Mucosa of gallbladder (tissue), 1 donor: Measurements from ENCODE around the gene KCNMA1. TPM values are rescaled to one million over a fixed set of nuclear protein-coding genes. Genes with fewer than 3 reads are reported as not detected.

Source experiments
- DNase-seq: peaks from one replicate; pipeline ENCODE4 v3.0.0-alpha.2; 2020; ENCODE audit warnings: low spot score
- total RNA-seq: library from RNA; stranded (reverse); gene quantifications from one replicate; pipeline ENCODE4 v1.2.1, GENCODE V29; 2021
- donor health status: DM: no; HTN: no; CAD: no.

KCNMA1 gene
- total RNA-seq, 1 donor from 2014 or later: 101 TPM

DNA sequence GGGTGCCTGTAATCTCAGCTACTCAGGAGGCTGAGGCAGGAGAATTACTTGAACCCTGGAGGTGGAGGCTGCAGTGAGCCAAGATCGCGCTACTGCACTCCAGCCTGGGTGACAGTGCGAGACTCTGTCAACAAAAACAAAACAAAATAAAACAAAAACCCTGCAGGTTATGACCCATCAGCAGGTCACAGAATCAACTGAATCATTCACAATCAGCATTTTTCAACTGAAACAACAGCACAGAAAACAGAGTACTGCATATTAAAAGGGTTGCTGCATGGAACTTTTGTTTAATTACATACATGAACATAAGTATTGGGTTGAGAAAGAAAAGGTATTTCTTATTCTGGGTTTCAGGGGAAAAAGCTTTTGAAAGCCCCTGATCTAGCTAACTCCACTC lies 77.6 kb downstream of the KCNMA1 start:
- DNase-seq: no peak

DNA sequence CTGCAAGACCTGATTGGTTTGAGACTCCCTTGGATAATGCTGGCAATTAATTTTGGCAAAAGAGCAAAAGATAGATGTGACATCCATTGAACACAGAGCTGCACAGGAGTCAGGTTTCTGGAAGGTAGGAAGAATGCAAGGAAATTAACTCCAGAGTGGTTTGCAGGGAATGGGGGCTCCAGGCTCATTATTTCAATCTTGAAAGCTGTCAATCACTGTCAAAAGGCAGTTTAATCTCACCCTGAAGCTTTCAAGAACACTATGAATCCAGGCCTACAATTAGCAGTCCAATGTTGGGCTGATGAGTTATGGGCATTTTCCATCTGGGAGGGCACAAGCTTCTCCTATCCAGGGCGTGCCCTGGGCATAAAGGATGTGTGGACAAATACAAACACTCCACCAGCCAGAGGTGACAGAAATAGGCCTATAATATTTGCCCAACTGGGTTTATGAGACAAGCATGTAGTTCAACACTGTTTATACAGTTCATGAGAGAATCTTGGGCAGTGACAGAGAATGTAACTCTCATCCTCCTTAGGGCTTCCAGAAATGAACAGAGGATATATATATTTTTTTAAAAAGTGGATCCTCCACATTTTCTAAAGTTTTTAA lies 80.5 kb downstream of the KCNMA1 start:
- DNase-seq: no peak

DNA sequence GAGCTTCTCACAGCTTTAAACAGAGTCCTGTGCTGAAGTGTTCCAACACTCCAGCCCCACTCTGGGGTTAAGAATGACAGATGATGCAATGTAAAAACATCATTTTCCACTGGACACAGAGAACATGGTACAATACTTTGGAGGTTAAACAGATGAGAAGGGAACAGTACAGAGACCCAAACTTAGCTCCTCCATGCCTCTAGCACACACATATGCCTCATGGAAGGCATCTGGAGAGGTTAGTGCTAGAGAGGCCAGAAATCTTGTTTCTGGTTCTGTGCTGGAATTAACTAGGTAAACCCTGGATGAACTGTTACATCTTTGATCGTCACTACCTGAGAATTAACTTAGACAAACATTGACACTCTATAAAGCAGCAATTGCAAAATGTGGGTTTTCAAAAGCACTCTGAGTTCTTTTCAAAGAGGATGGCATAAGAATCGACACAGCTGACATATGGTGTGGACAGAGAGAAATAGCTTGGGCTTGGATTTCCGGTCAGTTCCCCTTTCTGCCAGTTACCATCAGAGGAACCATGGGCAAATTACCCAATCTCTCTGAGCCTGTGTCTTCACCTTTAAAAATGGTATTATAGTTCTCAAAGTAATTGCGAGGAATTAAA lies 81.9 kb downstream of the KCNMA1 start:
- no peak for DNase-seq

DNA sequence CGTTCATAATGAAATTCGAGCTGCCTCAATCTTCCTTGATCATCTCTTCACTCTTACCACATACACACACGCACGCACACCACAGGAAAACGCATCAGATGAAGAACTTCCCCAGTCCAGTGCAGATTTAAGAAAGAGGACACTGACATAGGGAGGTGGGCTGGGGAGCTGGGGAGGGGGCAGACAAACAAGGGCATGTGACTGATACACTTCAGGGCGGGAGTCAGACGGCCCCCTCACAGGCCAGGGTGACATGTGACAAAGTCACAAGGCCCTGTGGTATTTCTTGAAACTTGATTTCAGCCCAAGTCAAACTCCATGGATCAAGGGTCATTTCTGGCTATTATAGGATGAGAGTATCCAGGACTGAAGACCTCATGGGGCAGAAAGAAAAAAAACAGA lies 82.6 kb downstream of the KCNMA1 start:
- DNase-seq: peak; percentile 20

DNA sequence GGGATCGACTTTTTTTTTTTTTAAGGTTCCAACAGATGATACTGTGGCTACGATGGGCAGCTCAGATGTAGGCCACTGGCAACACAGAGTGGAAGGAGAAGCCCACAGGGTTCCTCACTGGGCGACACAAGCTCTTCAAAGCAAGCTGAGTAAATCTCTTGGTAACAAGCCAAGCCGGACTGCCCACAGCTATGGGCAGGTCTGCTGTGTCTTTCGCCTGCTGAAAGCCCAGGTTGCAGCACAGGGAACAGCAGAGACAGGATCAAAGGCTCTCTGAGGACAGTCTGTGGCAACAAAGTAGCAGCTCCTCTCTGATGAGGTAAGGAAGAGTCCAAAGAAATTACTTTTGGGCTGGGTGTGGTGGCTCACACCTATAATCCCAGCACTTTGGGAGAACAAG lies 83.6 kb downstream of the KCNMA1 start:
- no peak for DNase-seq

DNA sequence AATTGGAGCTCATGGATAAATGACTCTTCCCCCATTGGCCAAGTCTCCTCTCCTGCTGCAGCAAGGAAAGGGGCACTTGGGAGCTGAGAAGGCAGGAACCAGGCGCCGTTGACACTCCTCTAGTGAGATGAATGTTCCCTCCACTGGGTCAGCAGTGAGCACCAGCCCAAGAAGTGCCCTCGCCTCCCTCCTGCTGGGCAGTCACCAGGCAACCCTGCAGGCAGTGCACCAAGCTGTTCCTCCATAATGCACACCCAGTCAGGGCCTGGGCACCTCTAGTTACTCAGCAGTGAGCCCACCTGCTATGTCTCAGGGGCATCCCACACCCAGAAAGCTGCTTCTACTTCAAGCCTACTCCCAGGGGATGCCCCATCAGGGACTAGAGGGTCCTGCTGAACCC lies 84.3 kb downstream of the KCNMA1 start:
- no peak for DNase-seq

DNA sequence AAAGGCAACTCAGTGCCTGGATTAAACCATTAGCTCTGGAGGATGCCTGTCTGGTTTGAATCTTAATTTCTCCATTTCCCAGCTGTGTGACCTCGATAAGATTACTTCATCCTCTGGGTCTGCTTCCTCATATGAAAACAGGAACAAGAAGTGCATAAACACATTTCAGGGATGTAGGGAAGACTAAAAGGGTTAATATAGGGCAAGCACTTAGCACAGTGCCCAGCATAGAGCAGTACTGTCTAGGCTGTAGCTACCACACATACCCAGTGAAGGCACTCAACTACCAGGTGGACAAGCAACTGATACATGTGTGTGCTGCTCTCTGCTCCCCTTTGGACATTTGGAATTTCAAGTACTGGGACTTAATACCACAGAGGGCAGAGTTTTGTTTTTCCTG lies 85.4 kb downstream of the KCNMA1 start:
- no peak for DNase-seq

DNA sequence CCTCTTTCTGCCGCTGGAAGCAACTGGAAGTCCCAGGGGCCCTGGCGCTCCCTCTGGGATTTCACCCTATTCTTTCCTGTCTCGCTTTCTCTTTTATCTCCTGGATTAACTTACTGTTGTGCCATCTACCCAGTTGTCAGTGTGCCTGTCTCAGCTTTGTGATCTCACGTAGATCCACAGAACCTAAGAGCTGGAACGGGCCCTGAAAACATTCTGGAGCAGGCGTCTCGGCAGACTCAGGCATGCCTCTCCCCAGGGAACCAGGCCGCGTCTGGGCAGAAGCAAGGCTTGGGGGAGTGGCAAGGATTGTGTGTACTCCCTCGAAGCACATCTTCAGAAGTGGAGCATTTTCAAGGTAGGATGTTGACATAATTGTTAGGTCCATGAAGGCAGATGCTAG lies 87.2 kb downstream of the KCNMA1 start:
- DNase-seq: no peak

DNA sequence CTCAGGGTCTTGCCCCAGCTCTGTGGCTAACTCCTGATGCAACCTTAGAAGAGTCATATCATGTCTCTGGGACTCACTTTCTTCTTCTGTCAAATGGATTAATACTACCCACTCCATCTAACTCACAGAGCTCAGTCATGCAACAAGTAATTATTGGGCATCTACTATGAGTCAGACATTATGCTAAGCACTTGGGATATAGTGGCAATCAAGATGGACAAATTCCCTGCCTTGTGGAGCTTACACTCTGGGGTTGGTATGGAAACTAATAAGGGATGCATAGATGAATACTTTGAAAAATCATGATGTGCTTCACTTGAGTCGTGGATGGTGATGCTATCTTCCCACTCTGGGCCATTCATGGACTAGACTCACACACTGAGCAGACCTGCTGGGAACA lies 88.9 kb downstream of the KCNMA1 start:
- DNase-seq: no peak

DNA sequence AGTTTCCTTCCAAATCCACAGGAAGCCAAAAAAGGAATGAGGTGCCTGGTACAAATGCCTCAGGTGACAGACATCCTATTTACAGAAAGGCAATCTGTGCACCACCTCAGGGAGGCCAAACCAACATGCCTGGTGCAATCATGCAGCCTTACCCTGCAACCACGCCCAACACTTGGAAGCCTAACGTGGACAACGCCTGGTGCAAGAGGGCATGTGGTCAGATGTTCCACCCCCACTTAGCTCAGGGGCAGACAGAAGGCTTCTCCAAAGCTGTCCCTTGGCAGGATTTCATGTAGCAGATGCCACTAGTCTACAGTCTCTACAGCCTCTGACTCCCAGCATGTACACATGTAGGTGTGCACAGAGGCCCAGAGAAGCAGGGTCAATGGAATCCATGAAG lies 89.5 kb downstream of the KCNMA1 start:
- DNase-seq: peak; percentile 46

DNA sequence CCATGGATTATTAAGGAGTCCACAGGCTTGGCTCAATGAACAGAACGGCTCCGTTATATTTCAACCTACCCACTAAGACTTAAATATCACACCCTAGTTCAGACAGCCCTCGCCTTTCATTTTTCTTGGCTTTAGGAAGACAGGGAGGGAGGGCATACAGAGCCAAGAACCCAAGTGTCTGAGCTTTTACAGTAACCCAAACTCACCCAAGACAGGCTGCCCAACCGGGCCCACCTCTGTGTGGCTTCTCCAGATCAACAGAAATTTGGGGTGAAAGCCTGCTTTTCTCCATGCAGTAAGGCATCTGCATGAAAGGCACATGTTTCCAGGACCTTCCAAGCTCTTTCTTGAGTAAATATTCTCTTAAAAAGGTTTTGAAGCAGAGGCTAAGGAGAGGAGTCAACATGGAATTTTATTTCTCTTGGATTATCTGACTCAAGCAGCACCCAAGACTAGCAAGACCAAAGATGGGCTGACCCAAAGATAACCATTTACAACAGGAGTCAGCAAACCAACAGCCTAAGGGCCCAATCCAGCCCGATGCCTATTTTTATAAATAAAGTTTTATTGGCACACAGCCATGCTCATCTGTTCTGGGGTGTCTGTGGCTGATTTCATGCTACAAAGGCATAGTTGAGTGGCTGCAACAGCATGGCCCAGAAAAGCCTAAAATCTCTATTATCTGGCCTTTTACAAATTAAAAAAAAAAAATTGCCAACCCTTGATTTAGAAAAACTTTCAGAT lies 90.1 kb downstream of the KCNMA1 start:
- DNase-seq: no peak

DNA sequence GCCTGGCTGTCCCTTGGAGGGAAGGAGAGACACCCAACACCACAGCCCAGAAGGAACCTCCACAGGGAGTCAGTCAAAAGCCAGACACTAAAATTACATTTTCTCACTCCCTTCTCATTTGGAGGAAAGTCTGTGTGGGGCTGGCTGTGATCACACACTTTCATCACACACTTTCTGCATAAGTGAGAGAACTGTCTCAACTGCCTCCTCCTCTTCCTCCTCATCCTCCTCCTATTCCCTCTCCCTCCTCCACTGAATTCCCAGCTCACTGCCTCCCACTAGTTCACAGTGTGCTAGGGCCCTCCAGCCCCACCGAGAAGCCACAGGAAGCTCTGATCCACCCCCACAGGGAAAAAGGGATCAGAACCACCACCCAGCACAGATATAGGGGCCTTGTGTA lies 91.6 kb downstream of the KCNMA1 start:
- DNase-seq: no peak

DNA sequence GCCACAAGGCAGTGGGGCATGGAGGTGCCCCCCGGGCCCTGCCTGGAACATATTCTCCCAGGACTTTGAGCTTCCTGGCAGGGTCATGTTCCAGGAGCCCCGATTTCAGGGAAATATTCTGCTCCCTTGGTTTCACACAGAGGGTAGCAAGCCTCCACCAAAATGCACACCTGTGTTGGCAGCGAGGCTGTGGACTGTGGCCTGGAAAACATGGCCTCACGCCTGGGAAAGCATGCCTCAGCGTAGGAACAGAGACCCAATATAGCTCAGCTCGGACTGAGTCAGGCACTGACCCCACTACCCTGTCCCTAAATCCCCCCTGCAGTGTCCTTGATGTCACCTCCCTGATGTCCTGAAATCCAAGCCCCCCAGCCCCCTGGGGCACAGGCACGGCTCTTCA lies 92.0 kb downstream of the KCNMA1 start:
- no peak for DNase-seq

DNA sequence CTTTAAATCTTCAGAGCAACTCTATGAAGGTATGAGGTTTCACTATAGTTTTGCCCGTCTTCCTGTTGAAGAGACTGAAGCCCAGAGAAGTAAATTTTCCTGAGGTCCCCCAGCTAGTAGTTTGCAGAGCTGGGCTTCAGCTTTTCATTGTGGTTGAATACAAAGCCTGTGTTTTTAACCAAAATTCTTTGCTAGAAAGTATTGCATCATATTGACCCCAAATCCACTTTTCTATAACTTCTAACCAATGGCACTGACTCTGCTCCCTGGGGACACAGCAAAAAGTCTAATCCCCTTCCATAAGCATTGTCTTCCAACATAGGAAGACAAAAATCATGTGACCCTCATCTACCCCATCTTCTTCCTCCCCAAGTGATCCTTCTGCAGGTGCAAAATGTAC lies 93.0 kb downstream of the KCNMA1 start:
- DNase-seq: no peak

DNA sequence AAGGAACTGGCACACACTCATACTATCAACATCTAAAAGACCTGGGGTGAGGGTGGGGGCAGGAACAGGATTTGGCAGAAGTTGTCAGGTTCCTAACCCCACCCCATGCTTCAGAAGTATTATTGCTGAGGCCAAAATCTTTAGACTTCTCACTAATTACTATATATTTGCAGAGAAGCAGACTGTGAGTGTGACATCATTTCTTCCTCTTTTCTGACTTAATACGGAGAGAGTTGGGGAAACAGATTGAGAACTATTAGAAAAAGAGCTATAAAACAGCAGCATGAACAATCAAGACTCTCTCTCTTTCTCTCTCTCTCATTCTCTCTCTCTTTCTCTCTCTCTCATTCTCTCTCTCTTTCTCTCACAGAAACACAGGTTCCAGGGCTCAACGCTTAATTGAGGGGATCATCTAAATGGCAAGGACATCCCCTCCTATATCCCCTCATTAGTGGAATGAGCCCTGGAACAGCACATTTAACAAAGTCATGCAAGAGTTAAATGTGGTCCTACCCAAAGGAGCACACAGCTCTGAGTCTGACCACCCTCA lies 94.8 kb downstream of the KCNMA1 start:
- no peak for DNase-seq

DNA sequence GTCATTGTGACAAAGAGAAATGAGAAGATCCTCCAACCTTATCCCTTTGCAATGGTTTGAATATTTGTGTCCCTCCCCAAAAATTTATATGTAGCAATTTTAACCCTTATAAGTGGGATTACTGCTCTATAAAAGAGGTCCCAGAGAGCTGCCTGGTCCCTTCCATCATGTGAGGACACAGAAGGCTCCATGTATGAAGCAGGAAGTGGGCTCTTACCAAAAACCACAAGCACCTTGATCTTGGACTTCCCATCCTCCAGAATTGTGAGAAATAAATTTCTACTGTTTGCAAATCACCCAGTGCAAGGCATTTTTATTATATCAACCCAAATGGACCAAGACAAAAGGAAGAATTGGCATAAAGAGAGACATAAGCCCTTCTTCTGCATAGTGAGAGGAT lies 95.7 kb downstream of the KCNMA1 start:
- no peak for DNase-seq

DNA sequence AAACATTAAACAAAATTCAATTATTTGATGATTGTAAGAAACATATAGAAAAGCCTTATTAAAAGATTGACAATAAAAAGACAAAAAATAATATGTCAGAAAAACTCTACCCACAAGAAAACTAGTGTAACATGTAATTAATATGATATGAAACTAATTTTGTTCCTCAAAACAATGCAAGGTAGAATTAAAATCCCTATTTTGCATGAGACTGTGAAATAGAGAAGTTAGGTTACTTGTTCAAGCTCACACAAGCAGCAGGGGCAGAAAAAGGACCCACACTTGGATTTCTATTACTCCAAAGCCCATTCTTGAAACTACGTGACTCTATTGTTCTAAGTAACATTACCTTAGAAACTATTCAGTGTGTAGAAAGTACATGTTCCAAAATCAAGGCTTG lies 96.4 kb downstream of the KCNMA1 start:
- DNase-seq: no peak

DNA sequence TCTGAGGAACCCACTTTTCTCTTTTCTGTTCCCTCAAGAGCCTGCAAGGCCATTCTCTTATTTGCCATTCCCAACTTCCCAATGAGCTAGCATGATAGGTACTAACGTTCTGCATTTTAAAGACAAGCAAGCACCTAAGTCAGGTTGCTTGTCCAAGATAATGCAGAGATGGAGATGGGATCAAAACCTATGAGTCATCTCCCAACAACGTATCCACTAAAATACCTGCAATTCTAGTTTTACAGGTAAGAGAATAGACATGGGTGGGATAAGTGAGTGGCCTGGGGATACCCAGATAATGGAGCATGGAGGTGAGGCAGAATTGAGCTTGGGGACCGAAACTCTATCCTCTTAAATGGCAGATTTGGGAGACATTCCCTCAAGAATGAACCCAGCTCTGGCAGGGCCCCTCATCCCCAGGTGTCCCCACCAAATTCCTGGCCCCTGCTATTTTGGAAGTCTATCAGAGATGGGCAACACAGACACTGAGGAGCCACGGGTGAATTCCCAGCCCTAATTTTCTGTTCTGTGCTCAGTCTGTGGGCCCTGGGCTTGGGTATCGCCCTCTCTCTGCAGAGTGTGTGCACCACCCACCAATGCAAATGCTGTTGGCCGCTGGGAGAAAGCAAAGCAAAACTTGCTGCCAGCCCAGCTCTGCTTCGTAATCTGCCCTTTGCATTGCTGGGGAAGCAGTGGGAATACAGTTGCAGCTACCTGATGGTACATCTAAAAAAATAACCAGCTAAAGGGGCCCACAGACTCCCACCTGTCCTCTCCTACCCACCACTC lies 98.3 kb downstream of the KCNMA1 start:
- no peak for DNase-seq

DNA sequence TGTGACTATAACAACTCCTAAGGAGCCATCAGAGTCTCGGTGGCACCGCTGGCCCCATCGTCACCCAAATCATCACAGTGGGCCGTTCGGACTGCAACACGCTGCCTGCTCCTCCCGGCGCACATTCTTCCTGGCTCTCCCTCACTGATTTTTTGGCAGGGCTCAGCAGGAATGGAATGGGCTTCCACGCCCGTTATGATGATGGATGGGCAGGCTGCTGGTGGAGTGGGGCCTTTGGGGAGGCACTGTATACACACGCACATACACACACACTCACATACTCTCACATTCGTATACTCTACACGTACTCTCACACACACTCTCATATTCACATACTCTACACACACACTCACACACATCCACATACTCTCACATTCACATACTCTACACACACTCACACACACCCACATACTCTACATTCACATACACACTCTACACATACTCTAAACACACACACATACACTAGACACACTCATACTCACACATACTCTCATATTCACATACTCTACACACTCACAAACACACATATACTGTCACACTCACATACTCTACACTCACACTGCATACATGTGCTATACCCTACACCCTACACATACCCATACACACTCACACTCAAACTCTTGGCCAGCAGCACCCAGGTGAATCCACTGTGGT lies 99.8 kb downstream of the KCNMA1 start:
- peak; percentile 28 for DNase-seq

DNA sequence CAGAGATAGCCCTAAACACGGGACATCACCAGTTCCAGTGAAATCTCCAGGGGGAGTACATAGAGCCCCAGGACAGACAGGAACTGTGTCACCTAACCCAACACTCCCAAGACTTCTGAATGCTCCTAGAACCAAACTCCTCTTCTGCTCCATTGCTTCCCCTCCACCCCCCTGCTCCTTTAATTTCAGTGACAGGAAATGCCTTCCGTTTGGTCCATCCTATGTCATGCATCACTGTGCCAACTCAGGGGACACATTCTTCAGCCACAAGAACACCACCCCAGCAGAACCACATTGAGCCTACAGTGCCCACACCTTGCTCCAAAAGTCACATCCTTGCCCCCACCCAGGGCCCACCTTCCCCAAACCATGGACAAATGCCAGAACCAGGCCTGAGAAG lies 100.5 kb downstream of the KCNMA1 start:
- no peak for DNase-seq

DNA sequence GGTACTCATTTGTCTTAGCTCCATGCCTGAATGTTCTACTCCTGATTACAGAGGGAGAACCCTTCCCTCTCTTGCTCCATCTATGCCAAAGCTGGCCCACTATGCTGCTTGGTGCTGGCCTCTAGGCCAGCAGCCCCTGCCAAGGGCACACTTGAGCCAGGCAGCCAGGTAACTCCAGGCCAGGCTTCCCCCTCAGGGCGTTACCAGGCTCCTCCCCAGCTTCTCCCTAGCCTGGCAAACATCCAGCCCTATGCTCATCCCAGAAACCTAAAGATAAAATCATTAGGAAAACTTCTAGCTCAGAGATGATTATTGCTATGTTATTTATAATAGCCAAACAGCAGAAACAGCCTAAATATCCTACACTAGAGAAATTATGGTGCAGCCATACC lies 103.7 kb downstream of the KCNMA1 start:
- no peak for DNase-seq
